Panc1 (cell line): ENCODE measurements around the gene COQ8B.

ENCODE experiments used
- CTCF ChIP-seq: fragments of 450-650 bp; IDR thresholded peaks from 2 replicates; pipeline ENCODE4 v1.5.1; 2017; ENCODE audit warnings: mild to moderate bottlenecking
- SIN3A ChIP-seq: IDR thresholded peaks from 2 replicates; pipeline ENCODE4 v1.6.1; 2012; ENCODE audit warnings: low read depth, mild to moderate bottlenecking, low read length, moderate library complexity, borderline replicate concordance; ENCODE audit not compliant: insufficient read depth

- TF ChIP-seq CTCF: no peak
- no peak for TF ChIP-seq SIN3A
Measured at GRCh38 chr19:40674291-40674690, 42.4 kb downstream of the COQ8B start.
